Activated CD4-positive, alpha-beta T cell treated with anti-CD3 and anti-CD28 coated beads, Interleukin-2, amount 10 ng/mL, durations not matched to agents 24 days and 14 days (primary cell): ENCODE results near the gene VPS33B. TPM values are rescaled to one million over a fixed set of nuclear protein-coding genes. Genes with fewer than 3 reads are reported as not detected.

Experiments
- DNase-seq: peaks from one replicate; pipeline ENCODE4 v3.0.0; 2022
- H3K27ac Mint-ChIP-seq: one replicate; pipeline ENCODE4 v1.8.0; 2022; ENCODE audit warnings: mild to moderate bottlenecking, mixed read lengths
- H3K27me3 Mint-ChIP-seq: one replicate; pipeline ENCODE4 v1.8.0; 2022; ENCODE audit warnings: mixed read lengths
- H3K36me3 Mint-ChIP-seq: one replicate; pipeline ENCODE4 v1.8.0; 2022; ENCODE audit warnings: low read depth, mild to moderate bottlenecking, mixed read lengths
- H3K4me1 Mint-ChIP-seq: one replicate; pipeline ENCODE4 v1.8.0; 2021; ENCODE audit warnings: mixed read lengths
- H3K4me3 Mint-ChIP-seq: one replicate; pipeline ENCODE4 v1.8.0; 2022; ENCODE audit warnings: mild to moderate bottlenecking, moderate library complexity, mixed read lengths
- H3K9me3 Mint-ChIP-seq: one replicate; pipeline ENCODE4 v1.8.0; 2021; ENCODE audit warnings: mixed read lengths
- intact Hi-C: fragments of 100-400 bp; cut with micrococcal nuclease; formaldehyde crosslinking; loops from one replicate; pipeline ENCODE4 v1.15.1; 2023
- total RNA-seq: library from RNA; stranded (reverse); gene quantifications from 2 replicates; pipeline ENCODE4 v1.2.3, GENCODE V29; 2022

The VPS33B gene
- total RNA-seq, 1 donor from 2014 or later, result 19.5 TPM

GRCh38 chr15:90982135-90982534 is 40.3 kb downstream of the VPS33B start:
- Mint-ChIP-seq H3K9me3 (no peaks in the 10 kb centered on the region), H3K4me3 (no peak overlapping the region), H3K36me3 (peaks cover 67% of the 10 kb centered on the region), H3K27ac (peak overlapping the region; percentile 80), H3K27me3 (no peaks in the 10 kb centered on the region), H3K4me1 (peaks cover 28% of the 10 kb centered on the region)
- intact Hi-C loops, result no loop called here
- no peak for DNase-seq

- H3K27ac Mint-ChIP-seq, result peak overlapping the region; percentile 80
- no peaks in the 10 kb centered on the region for H3K27me3 Mint-ChIP-seq
- peaks cover 26% of the 10 kb centered on the region for H3K4me1 Mint-ChIP-seq
- H3K36me3 Mint-ChIP-seq, result peaks cover 67% of the 10 kb centered on the region
- intact Hi-C loops, result no loop called here
- no peak overlapping the region for H3K4me3 Mint-ChIP-seq
- H3K9me3 Mint-ChIP-seq, result no peaks in the 10 kb centered on the region
- DNase-seq, result no peak
These were observed 40.7 kb downstream of the VPS33B start for GRCh38 chr15:90981681-90982080.

- intact Hi-C loops, result no loop called here
- DNase-seq, result no peak
- no peaks in the 10 kb centered on the region for H3K27me3 Mint-ChIP-seq
- peaks cover 75% of the 10 kb centered on the region for H3K36me3 Mint-ChIP-seq
- peaks cover 21% of the 10 kb centered on the region for H3K4me1 Mint-ChIP-seq
- H3K9me3 Mint-ChIP-seq, result no peaks in the 10 kb centered on the region
- peak overlapping the region; percentile 25 for H3K27ac Mint-ChIP-seq
- H3K4me3 Mint-ChIP-seq, result no peak overlapping the region
These were observed 42.8 kb downstream of the VPS33B start for GRCh38 chr15:90979582-90979981.

- intact Hi-C loops, result no loop called here
- Mint-ChIP-seq H3K27ac (no peak overlapping the region), H3K36me3 (peaks cover 58% of the 10 kb centered on the region), H3K27me3 (no peaks in the 10 kb centered on the region), H3K9me3 (no peaks in the 10 kb centered on the region), H3K4me3 (no peak overlapping the region), H3K4me1 (no peaks in the 10 kb centered on the region)
- DNase-seq, result no peak
These were observed 48.2 kb downstream of the VPS33B start for GRCh38 chr15:90974216-90974615.

- H3K36me3 Mint-ChIP-seq, result peaks cover 63% of the 10 kb centered on the region
- no peaks in the 10 kb centered on the region for H3K4me1 Mint-ChIP-seq
- no peak overlapping the region for H3K27ac Mint-ChIP-seq
- intact Hi-C loops, result no loop called here
- H3K27me3 Mint-ChIP-seq, result no peaks in the 10 kb centered on the region
- H3K9me3 Mint-ChIP-seq, result no peaks in the 10 kb centered on the region
- no peak for DNase-seq
- H3K4me3 Mint-ChIP-seq, result no peak overlapping the region
These were observed 50.3 kb downstream of the VPS33B start for GRCh38 chr15:90972133-90972532.

- H3K4me1 Mint-ChIP-seq, result no peaks in the 10 kb centered on the region
- no peak for DNase-seq
- H3K27me3 Mint-ChIP-seq, result no peaks in the 10 kb centered on the region
- no peak overlapping the region for H3K4me3 Mint-ChIP-seq
- intact Hi-C loops, result no loop called here
- H3K9me3 Mint-ChIP-seq, result no peaks in the 10 kb centered on the region
- H3K27ac Mint-ChIP-seq, result no peak overlapping the region
- peaks cover 64% of the 10 kb centered on the region for H3K36me3 Mint-ChIP-seq
These were observed 52.1 kb downstream of the VPS33B start for GRCh38 chr15:90970274-90970673.

GRCh38 chr15:90968434-90968833 is 54.0 kb downstream of the VPS33B start:
- Mint-ChIP-seq H3K9me3 (no peaks in the 10 kb centered on the region), H3K4me3 (no peak overlapping the region), H3K27ac (no peak overlapping the region), H3K4me1 (peaks cover under 1% of the 10 kb centered on the region), H3K27me3 (no peaks in the 10 kb centered on the region), H3K36me3 (peaks cover 60% of the 10 kb centered on the region)
- intact Hi-C loops, result no loop called here
- DNase-seq, result no peak

- H3K9me3 Mint-ChIP-seq, result no peaks in the 10 kb centered on the region
- no peaks in the 10 kb centered on the region for H3K27me3 Mint-ChIP-seq
- H3K4me1 Mint-ChIP-seq, result peaks cover 5% of the 10 kb centered on the region
- H3K36me3 Mint-ChIP-seq, result peaks cover 60% of the 10 kb centered on the region
- H3K27ac Mint-ChIP-seq, result no peak overlapping the region
- intact Hi-C loops, result no loop called here
- no peak overlapping the region for H3K4me3 Mint-ChIP-seq
- no peak for DNase-seq
These were observed 55.2 kb downstream of the VPS33B start for GRCh38 chr15:90967206-90967605.

- no peak for DNase-seq
- Mint-ChIP-seq H3K4me3 (no peak overlapping the region), H3K27me3 (no peaks in the 10 kb centered on the region), H3K27ac (no peak overlapping the region), H3K4me1 (peaks cover 5% of the 10 kb centered on the region), H3K9me3 (no peaks in the 10 kb centered on the region), H3K36me3 (peaks cover 65% of the 10 kb centered on the region)
- intact Hi-C loops, result no loop called here
These were observed 56.1 kb downstream of the VPS33B start for GRCh38 chr15:90966262-90966661.

- Mint-ChIP-seq H3K4me3 (no peak overlapping the region), H3K36me3 (peaks cover 55% of the 10 kb centered on the region), H3K27ac (no peak overlapping the region), H3K27me3 (no peaks in the 10 kb centered on the region), H3K4me1 (peaks cover 12% of the 10 kb centered on the region), H3K9me3 (no peaks in the 10 kb centered on the region)
- intact Hi-C loops, result no loop called here
- no peak for DNase-seq
These were observed 60.4 kb downstream of the VPS33B start for GRCh38 chr15:90962021-90962420.

GRCh38 chr15:90960298-90961091 is 61.9 kb downstream of the VPS33B start:
- intact Hi-C loops, result no loop called here
- peaks cover 15% of the 10 kb centered on the region for H3K4me1 Mint-ChIP-seq
- H3K4me3 Mint-ChIP-seq, result no peak overlapping the region
- H3K27me3 Mint-ChIP-seq, result no peaks in the 10 kb centered on the region
- H3K27ac Mint-ChIP-seq, result peak overlapping the region; percentile 19
- DNase-seq, result no peak
- H3K36me3 Mint-ChIP-seq, result peaks cover 47% of the 10 kb centered on the region
- H3K9me3 Mint-ChIP-seq, result no peaks in the 10 kb centered on the region

GRCh38 chr15:90959894-90960293 is 62.5 kb downstream of the VPS33B start:
- no peak for DNase-seq
- Mint-ChIP-seq H3K27ac (no peak overlapping the region), H3K27me3 (no peaks in the 10 kb centered on the region), H3K9me3 (no peaks in the 10 kb centered on the region), H3K4me1 (peaks cover 15% of the 10 kb centered on the region), H3K36me3 (peaks cover 41% of the 10 kb centered on the region), H3K4me3 (no peak overlapping the region)
- intact Hi-C loops, result loop anchor here (1.0 to 5.0 kb wide), 2 partner anchors 58 to 312 kb away; no protein-coding TSS in a partner anchor

- Mint-ChIP-seq H3K27ac (no peak overlapping the region), H3K4me3 (no peak overlapping the region), H3K36me3 (peaks cover 42% of the 10 kb centered on the region), H3K27me3 (no peaks in the 10 kb centered on the region), H3K9me3 (no peaks in the 10 kb centered on the region), H3K4me1 (peaks cover 16% of the 10 kb centered on the region)
- intact Hi-C loops, result loop anchor here (1.0 to 5.0 kb wide), 2 partner anchors 59 to 313 kb away; no protein-coding TSS in a partner anchor
- no peak for DNase-seq
These were observed 63.3 kb downstream of the VPS33B start for GRCh38 chr15:90959028-90959595.

GRCh38 chr15:90957791-90958190 is 64.6 kb downstream of the VPS33B start:
- no peaks in the 10 kb centered on the region for H3K9me3 Mint-ChIP-seq
- no peaks in the 10 kb centered on the region for H3K27me3 Mint-ChIP-seq
- no peak for DNase-seq
- peak overlapping the region; percentile 66 for H3K4me3 Mint-ChIP-seq
- intact Hi-C loops, result loop anchor here (5.0 kb wide), 1 partner anchor 315 kb away; no protein-coding TSS in a partner anchor
- H3K4me1 Mint-ChIP-seq, result peaks cover 14% of the 10 kb centered on the region
- peak overlapping the region; percentile 23 for H3K27ac Mint-ChIP-seq
- peaks cover 41% of the 10 kb centered on the region for H3K36me3 Mint-ChIP-seq
